ENCODE data around the gene UTP11.
A peak's percentile ranks its signal among the peaks of the same experiment; 100 is the strongest.

Gene UTP11

GRCh38 chr1:37998089-37998808, 14.3 kb upstream of the UTP11 start:
- no peak for TF ChIP-seq ZNF274 (IDR thresholded peaks at IDR 0.05; ENCODE audit: low read depth, low read length)
- no peak overlapping the region for H3K4me3 ChIP-seq (ENCODE audit: low read length)

DNA sequence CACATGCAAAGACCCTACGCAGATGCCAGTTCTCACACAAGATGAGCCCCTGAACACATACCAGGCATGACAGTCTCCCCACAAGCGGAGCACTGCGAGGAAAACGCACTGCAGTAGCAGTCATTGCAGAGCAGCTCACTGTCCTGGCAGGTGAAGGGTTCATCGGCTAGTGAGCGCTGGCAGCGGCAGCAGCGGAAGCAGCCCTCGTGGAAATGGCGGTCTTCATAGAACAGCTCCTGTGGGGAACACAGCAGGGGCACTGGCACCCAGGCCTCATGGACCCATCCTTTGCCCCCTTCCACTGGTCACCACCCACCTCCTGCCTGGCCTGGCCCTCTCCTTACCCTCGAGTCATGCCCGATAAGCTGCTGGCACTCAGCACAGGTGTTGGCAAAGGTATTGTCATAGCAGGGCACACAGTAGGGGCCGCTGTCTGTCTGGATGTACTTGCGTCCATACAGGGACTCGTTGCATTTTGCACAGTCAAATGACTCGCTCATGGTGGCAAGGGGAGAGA, 13.6 kb upstream of the UTP11 start:
- no peak for TF ChIP-seq ZNF274 (IDR thresholded peaks at IDR 0.05; ENCODE audit: low read depth, low read length)
- no peak overlapping the region for H3K4me3 ChIP-seq (ENCODE audit: low read length)

DNA sequence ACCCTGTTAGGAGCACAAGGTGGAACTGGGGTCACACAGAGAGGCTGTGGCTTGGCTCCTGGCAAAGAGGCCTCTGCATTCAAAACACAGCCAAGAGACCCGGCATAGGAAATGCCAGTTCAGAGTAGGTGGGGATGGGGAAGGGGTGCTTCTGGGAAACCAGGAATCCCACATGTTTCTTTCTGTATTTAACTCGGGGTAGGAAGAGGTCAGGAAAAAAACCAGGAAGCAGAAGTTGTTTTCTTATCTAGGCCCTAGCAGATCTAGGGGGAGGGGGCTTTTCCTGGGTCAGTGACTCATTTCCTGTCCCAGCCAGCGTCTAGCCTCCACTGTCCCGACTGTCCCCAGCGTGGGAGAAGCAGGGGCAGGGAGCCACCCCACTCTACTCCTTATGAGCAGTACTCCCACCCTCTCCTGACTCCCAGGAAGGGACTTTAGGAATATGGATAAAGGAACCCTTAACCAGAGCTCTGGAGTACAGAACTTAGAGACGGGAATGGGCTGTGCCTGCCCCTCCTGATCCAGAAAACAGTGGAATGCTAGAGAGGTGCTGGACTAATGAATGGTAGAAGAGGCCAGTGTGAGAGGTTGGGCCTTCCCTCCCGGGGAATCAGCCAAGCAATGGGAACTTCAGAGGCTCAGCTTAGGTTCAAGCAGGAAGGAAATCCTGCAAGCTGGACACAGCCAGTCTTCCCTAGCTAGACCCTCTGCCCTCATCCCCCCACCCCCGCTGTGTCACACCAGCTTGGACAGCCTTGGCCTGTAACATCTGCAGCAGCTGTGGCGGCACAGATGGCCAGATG, 12.9 kb upstream of the UTP11 start:
- TF ChIP-seq ZNF274 (IDR thresholded peaks at IDR 0.05; ENCODE audit: low read depth, low read length) = no peak
- H3K4me3 ChIP-seq (ENCODE audit: low read length) = no peak overlapping the region

DNA sequence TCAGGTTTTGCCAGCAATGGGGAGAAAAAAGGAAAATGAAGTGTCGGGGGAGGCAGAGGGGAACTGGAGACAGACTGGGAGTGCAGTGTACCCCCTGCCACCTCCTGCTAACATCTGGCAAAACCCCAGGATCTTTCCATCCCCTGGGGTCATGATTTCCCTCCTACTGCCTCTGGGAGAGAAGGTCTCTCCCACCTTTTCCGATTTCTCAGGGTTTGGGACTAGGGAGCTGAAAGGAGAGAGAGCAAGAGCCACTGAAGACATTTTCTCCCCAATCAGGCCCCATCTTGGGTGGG, 12.4 kb upstream of the UTP11 start:
- no peak for TF ChIP-seq ZNF274 (IDR thresholded peaks at IDR 0.05; ENCODE audit: low read depth, low read length)
- no peak overlapping the region for H3K4me3 ChIP-seq (ENCODE audit: low read length)

GRCh38 chr1:38000529-38001455, 11.7 kb upstream of the UTP11 start:
- H3K4me3 ChIP-seq (ENCODE audit: low read length) = no peak overlapping the region

GRCh38 chr1:38003261-38004250, 9.0 kb upstream of the UTP11 start:
- peak overlapping the region; percentile 75; the same call in 1 of the 2 replicates for H3K4me3 ChIP-seq (ENCODE audit: low read length)
- TF ChIP-seq ZNF274 (IDR thresholded peaks at IDR 0.05; ENCODE audit: low read depth, low read length) = no peak

More at GRCh38 chr1:38000529-38001455, 11.7 kb upstream of the UTP11 start:
- no peak for TF ChIP-seq ZNF274 (IDR thresholded peaks at IDR 0.05; ENCODE audit: low read depth, low read length)

DNA sequence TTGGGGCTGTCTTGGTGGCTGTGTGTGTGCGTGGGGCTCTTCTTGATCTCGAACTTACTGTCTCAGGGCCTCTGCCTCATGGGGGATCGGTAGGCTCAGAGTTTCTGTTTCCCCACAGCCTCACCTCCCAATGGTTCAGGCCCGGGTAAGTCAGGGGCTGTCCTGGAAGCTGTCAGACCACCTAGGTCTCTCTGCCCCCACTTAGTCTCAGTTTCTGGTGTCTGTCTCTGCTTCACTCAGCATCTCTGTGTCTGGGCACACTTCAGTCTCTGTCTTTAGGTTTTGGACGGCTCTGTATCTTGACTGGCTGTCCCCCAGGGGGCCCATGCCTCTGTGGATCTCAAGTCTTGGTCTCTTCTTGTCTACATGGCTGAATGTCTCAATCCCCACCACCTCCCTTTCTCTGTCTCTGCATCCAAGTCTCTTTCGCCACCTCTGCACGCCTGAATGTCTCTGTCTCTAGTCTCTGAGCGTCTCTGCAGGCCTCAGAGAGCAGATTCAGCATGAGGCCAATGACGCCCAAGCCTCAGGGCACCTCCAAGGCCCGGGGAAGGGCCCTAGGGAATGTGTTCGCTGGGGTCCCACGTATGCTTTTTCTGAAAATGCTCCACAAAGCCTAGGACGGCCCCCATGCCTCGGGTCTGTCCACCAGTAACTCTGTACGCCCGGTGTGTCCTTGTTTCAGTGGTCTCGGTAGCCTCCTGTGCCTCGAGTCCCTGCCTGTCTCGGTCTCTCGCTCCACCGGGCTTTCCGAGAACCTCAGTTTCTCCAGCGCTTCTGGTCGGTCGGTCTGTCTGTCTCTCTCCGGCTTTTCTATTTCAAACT, 8.0 kb upstream of the UTP11 start:
- no peak for TF ChIP-seq ZNF274 (IDR thresholded peaks at IDR 0.05; ENCODE audit: low read depth, low read length)
- peak overlapping the region; percentile 75 for H3K4me3 ChIP-seq (ENCODE audit: low read length)

GRCh38 chr1:38005195-38006007, 7.1 kb upstream of the UTP11 start, which contains the start of gene FHL3:
Gene FHL3, minus strand, starts transcription at chr1:38005514. Its CDS starts 6,102 bp downstream, at chr1:37999412.
- H3K4me3 ChIP-seq (ENCODE audit: low read length) = peak within 1 kb of the TSS; percentile 75
- TF ChIP-seq ZNF274 (IDR thresholded peaks at IDR 0.05; ENCODE audit: low read depth, low read length) = no peak

DNA sequence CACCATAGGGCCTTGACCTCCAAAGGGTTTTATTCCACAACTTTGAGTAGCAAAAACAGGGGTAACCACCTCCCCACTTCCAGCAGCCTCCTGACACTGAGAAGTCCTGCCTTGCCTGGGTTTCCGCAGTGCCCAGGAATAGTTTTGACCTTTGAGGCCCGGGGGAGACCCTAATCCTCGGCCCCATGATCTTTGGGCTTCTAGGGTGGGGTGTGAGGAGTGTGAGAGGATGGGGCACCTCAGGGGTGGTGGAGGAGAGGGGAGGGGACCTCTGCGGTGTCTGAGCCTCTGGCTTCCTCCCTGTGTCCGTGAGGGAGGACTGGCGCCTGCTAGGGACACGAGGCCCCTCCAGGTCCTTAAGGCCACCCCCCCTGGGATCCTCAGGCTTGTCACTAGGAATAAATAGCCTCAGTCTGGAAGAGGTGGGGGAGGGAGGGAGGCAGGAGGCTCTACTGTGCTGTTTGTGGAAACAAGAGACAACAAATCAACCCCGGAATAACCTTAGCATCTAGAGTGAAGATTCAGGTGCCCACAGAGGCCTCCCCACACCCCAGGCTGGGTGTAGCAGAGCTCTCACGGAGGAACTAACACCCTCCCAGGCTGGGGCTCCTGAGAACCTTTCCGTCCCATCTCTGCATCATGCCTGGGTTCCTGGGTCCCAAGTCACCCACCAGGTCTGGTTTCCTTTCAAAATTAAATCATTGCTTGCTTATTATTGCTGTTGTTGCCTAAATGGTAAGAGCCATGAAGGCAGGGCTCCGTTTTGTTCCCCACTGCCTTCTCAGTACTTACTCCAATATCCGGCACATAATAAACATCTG, 6.3 kb upstream of the UTP11 start:
- H3K4me3 ChIP-seq (ENCODE audit: low read length) = no peak overlapping the region
- no peak for TF ChIP-seq ZNF274 (IDR thresholded peaks at IDR 0.05; ENCODE audit: low read depth, low read length)

DNA sequence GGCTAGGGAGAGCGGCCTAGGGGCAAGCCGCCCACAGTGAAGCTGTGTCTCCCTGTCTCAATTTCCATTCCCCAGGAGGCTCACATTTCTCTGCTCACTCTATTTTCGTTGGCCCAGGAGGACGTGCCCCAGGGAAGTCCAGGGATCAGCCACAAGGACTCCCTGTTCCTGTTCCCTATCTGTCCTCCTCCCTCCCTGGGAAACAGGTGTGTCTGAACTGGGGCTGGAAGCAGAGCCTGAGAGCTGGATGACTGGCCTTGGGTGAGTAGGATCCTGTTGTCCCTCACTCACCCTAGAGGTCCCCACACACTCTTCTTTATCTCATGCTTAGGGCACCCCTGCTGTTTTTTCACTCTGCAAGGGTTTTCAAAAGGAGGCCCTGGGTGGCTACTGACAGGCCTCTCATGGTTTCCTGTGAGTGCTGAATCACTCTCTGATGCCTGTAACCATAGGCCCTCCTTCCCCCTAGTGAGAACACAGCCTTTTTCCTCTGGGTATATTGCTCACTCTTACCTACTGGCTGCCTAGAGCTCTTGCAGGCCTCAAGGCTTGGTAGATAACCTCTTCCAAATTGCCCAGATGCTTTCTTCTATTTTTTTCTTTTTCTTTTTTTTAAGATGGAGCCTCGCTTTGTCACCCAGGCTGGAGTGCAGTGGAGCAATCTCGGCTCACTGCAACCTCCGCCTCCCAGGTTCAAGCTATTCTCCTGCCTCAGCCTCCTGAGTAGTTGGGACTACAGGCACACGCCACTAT, 3.3 kb upstream of the UTP11 start:
- TF ChIP-seq ZNF274 (IDR thresholded peaks at IDR 0.05; ENCODE audit: low read depth, low read length) = no peak
- no peak overlapping the region for H3K4me3 ChIP-seq (ENCODE audit: low read length)
